ENCODE results near the gene ADGRG2. TPM values are rescaled to one million over a fixed set of nuclear protein-coding genes. Genes with fewer than 3 reads are reported as not detected.

Gene ADGRG2
- total and polyA plus RNA-seq, 2 of the 13 experiments (the other 11 are each of a cell fraction or from before 2014, with no cell fraction given) = not detected

- Histone ChIP-seq H2AFZ (ENCODE audit: low read length) (no peak overlapping the region), H4K20me1 (ENCODE audit: insufficient read depth, low read length) (peaks cover 11% of the 10 kb centered on the region; the same call in 1 of the 2 replicates), H3K9me3 (ENCODE audit: low read length) (no peaks in the 10 kb centered on the region), H3K4me3 (replicated peaks in 1 of 3; ENCODE audit: insufficient read depth in 1 of 3, low read depth in 2 of 3, low read length in 3 of 3) (no peak overlapping the region), H3K4me1 (ENCODE audit: insufficient read depth, low read length) (peaks cover 22% of the 10 kb centered on the region), H3K4me2 (ENCODE audit: low read depth, low read length) (no peak overlapping the region), H3K9ac (ENCODE audit: insufficient read depth, low read depth, low read length) (no peak overlapping the region), H3K36me3 (replicated peaks in 1 of 2; ENCODE audit: control insufficient read depth in 1 of 2, insufficient read depth in 2 of 2, low read length in 2 of 2) (0 out of 5 replicates have a peak, but pooled peaks cover 0 to 2% of the 10 kb centered on the region in 2 experiments), H3K27ac (ENCODE audit: extremely low read length, insufficient read depth, low read length) (no peak overlapping the region), H3K27me3 (ENCODE audit: control insufficient read depth in 1 of 2, insufficient read depth in 2 of 2, low read length in 2 of 2) (no peaks in the 10 kb centered on the region), H3K79me2 (ENCODE audit: insufficient read depth, low read length) (peaks cover 58% of the 10 kb centered on the region)
- no peak for FAIRE-seq
- DNase-seq (ENCODE audit: low spot score) = no peak
- CTCF ChIA-PET (ENCODE audit: low intra/inter-chr PET ratio, low total read pairs) = no interaction called here
- intact Hi-C loops (cut with micrococcal nuclease; ENCODE audit: unreplicated experiment) = no loop called here
- WGBS (ENCODE audit: low lambda C conversion rate) = 94% methylated on average over 7 of the region's 7 CpGs
- in situ Hi-C loops (cut with HindIII; ENCODE audit: extremely low pct_ligation_motif_present, low pct_unique_long_range_greater_than_20kb) = no loop called here
- no peak for TF ChIP-seq ZNF124 (CRISPR knock-in tag; IDR thresholded peaks at IDR 0.05)
- no peak for TF ChIP-seq AKNA (CRISPR knock-in tag; IDR thresholded peaks at IDR 0.05; ENCODE audit: borderline replicate concordance)
- TF ChIP-seq HOXA5 (CRISPR knock-in tag; IDR thresholded peaks at IDR 0.05) = no peak
- no peak for TF ChIP-seq ATF7 (IDR thresholded peaks at IDR 0.05)
- TF ChIP-seq ATF7 (CRISPR knock-in tag; IDR thresholded peaks at IDR 0.05) = no peak
- TF ChIP-seq RFXANK (CRISPR knock-in tag; IDR thresholded peaks at IDR 0.05) = no peak
- no peak for TF ChIP-seq SNRNP70 (IDR thresholded peaks at IDR 0.05; ENCODE audit: low read depth, low read length)
- TF ChIP-seq ZNF337 (CRISPR knock-in tag; IDR thresholded peaks at IDR 0.05; ENCODE audit: borderline replicate concordance, low read depth) = no peak
- no peak for TF ChIP-seq ZNF773 (CRISPR knock-in tag; IDR thresholded peaks at IDR 0.05; ENCODE audit: borderline replicate concordance)
- no peak for TF ChIP-seq MLX (CRISPR knock-in tag; IDR thresholded peaks at IDR 0.05)
- no peak for TF ChIP-seq TERF1 (CRISPR knock-in tag; IDR thresholded peaks at IDR 0.05)
- no TSS peak for BruUV-seq (replicated peaks)
- POLR2A ChIA-PET = no interaction called here
- no peak for ATAC-seq
Observed at GRCh38 chrX:18974993-18975392, 147.3 kb downstream of the ADGRG2 start.

Measured in HepG2 (cell line).